Type B pancreatic cell (in vitro differentiated cells): ENCODE measurements around the gene MGAT5. TPM values are rescaled to one million over a fixed set of nuclear protein-coding genes. Genes with fewer than 3 reads are reported as not detected.

Source experiments
- DNase-seq: peaks from one replicate; pipeline ENCODE4 v3.0.0; 2021; ENCODE audit warnings: mixed read lengths; ENCODE audit not compliant: unreplicated experiment; ENCODE audit errors: extremely low spot score
- H3K27ac Mint-ChIP-seq: 2 replicates; pipeline ENCODE4 v1.8.0; 2021; ENCODE audit warnings: mild to moderate bottlenecking, mixed read lengths
- H3K27me3 Mint-ChIP-seq: 2 replicates; pipeline ENCODE4 v1.8.0; 2021; ENCODE audit warnings: mixed read lengths
- H3K36me3 Mint-ChIP-seq: 2 replicates; pipeline ENCODE4 v1.8.0; 2021; ENCODE audit warnings: mixed read lengths
- H3K4me1 Mint-ChIP-seq: one replicate; pipeline ENCODE4 v1.8.0; 2021; ENCODE audit warnings: mixed read lengths; ENCODE audit not compliant: unreplicated experiment
- H3K4me3 Mint-ChIP-seq: 2 replicates; pipeline ENCODE4 v1.8.0; 2021; ENCODE audit warnings: mild to moderate bottlenecking, mixed read lengths
- H3K9me3 Mint-ChIP-seq: 2 replicates; pipeline ENCODE4 v1.8.0; 2021; ENCODE audit warnings: mixed read lengths
- total RNA-seq: library from RNA; stranded (reverse); gene quantifications from 2 replicates; pipeline ENCODE4 v1.2.1, GENCODE V29; 2021; ENCODE audit warnings: low replicate concordance
- TF ChIP-seq, protein P1 (sequence below): fragments of 200-600 bp; sonication (generic); conservative IDR thresholded peaks from 2 replicates; pipeline ENCODE4 v1.5.0; 2021; ENCODE audit warnings: antibody characterized with exemption, mild to moderate bottlenecking

Gene MGAT5
- total RNA-seq, 1 donor from 2014 or later: 37.2 TPM

DNA sequence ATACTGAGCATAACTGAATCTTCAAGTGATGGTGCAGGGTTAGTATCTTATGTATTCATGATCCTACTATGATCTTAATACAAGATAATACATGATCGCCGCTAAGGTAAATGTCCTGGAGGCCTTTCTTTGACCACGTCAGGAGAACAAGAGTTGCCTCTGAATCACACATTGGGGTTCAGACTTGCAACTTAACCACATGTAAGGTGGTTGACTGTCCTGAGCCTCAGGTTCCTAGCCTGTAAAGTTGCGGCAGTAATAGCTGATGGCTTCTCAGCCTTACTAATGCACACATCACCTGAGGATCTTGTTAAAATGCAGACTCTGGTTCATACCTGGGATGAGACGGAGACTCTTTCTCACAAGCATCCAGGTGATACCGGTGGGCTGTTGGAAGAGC, 112.5 kb downstream of the MGAT5 start:
- Mint-ChIP-seq H3K27ac (no peak overlapping the region), H3K27me3 (no peaks in the 10 kb centered on the region), H3K9me3 (no peaks in the 10 kb centered on the region), H3K4me3 (no peak overlapping the region), H3K36me3 (peaks cover 13% of the 10 kb centered on the region), H3K4me1 (peaks cover 22% of the 10 kb centered on the region)
- TF ChIP-seq, protein P1, sequence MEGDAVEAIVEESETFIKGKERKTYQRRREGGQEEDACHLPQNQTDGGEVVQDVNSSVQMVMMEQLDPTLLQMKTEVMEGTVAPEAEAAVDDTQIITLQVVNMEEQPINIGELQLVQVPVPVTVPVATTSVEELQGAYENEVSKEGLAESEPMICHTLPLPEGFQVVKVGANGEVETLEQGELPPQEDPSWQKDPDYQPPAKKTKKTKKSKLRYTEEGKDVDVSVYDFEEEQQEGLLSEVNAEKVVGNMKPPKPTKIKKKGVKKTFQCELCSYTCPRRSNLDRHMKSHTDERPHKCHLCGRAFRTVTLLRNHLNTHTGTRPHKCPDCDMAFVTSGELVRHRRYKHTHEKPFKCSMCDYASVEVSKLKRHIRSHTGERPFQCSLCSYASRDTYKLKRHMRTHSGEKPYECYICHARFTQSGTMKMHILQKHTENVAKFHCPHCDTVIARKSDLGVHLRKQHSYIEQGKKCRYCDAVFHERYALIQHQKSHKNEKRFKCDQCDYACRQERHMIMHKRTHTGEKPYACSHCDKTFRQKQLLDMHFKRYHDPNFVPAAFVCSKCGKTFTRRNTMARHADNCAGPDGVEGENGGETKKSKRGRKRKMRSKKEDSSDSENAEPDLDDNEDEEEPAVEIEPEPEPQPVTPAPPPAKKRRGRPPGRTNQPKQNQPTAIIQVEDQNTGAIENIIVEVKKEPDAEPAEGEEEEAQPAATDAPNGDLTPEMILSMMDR: no peak
- no peak for DNase-seq

DNA sequence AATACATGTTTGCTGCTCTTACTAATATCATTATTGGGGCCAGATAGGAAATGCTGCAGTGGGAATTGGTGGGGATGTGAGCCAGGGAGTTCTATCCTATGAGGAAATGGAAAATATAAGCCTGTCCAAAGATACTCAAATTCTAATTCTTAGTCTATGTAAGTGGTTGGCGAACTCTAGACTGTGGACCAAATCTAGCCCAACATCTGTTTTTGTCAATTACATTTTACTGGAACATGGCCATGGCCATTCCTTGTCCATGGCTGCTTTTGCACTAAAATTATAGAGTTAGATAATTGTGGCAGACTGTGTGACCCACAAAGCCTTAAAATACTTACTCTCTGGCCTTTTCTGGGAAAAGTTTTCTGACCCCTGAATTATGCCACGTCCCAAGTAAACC, 113.3 kb downstream of the MGAT5 start:
- TF ChIP-seq, protein P1: no peak
- no peaks in the 10 kb centered on the region for H3K9me3 Mint-ChIP-seq
- H3K4me1 Mint-ChIP-seq: peaks cover 22% of the 10 kb centered on the region
- no peak for DNase-seq
- no peaks in the 10 kb centered on the region for H3K27me3 Mint-ChIP-seq
- peaks cover 12% of the 10 kb centered on the region for H3K36me3 Mint-ChIP-seq
- H3K4me3 Mint-ChIP-seq: no peak overlapping the region
- no peak overlapping the region for H3K27ac Mint-ChIP-seq

DNA sequence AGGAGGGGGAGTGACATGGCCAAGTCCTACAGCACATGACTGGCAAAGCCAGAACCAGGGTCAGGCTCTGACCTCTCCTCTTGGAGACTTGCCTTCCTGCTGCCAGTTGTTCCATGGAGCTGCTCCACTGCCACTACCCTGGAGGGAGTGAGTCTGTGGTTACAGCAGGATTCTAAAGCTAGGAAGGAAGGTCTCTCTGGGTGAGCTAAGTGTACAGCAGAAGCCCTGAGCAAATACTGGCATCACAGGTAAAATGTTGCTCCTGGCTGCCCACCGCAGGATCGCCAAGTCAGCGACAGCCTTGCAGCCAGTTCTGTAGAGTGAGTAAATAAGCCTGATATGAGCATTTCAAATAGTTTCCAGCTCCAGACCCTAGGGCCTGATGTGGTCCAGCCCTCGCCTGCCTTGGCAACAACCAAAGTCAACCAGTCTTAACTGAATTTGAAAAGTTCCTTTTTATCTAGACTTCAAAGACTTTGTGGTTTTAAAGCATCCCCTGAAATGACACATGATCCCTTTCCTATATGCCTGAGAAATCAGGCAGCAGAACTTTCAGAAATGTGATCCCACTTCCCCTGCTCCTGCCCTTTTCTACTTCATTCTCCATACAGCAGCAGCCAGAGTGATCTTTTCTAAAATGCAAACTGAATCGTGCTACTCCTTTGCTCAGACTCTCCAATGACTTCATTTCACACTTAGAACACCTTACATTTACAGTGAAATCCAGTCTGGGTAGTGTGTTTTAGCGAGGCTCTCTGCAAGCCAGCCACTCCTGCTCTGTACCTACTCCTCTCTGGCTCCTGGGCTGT, 114.3 kb downstream of the MGAT5 start:
- DNase-seq: no peak
- no peak overlapping the region for H3K27ac Mint-ChIP-seq

DNA sequence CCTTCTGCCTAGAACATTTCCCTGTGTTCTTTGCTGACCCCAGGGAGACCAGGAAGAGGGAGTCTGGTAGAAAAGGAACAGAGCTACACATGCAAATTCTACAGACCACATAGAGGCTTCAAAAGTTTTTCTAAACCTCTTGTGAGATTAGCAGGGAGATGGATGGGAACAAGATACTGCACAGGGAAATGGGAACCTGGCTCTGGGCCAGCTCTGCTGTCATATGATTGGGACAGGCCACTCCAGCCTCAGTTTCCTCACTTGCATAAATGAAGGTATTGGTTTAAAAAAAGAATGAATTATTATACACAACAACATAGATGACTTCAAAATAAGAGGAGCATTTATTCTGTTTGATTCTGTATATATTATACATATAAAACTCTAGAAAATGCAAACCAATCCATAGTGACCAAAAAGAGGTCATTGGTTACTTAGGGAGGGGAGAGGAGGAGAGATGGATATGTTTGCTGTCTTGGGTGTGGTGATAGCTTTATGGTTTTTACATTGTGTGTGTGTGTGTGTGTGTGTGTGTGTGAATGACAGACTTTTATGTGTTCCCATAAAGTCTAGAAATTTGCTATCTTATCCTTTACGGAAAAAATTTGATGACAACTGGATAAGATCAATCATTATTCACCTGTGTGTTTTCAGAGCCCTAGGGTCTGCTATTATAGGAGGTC, 115.5 kb downstream of the MGAT5 start:
- no peak for DNase-seq
- Mint-ChIP-seq H3K36me3 (peaks cover 7% of the 10 kb centered on the region), H3K9me3 (no peaks in the 10 kb centered on the region), H3K27me3 (no peaks in the 10 kb centered on the region), H3K4me3 (no peak overlapping the region), H3K4me1 (peaks cover 22% of the 10 kb centered on the region), H3K27ac (no peak overlapping the region)
- TF ChIP-seq, protein P1: no peak

More for the DNA sequence above, 114.3 kb downstream of the MGAT5 start:
- no peaks in the 10 kb centered on the region for H3K27me3 Mint-ChIP-seq
- no peak overlapping the region for H3K4me3 Mint-ChIP-seq
- H3K4me1 Mint-ChIP-seq: peaks cover 22% of the 10 kb centered on the region
- TF ChIP-seq, protein P1: no peak
- H3K9me3 Mint-ChIP-seq: no peaks in the 10 kb centered on the region
- peaks cover 7% of the 10 kb centered on the region for H3K36me3 Mint-ChIP-seq

DNA sequence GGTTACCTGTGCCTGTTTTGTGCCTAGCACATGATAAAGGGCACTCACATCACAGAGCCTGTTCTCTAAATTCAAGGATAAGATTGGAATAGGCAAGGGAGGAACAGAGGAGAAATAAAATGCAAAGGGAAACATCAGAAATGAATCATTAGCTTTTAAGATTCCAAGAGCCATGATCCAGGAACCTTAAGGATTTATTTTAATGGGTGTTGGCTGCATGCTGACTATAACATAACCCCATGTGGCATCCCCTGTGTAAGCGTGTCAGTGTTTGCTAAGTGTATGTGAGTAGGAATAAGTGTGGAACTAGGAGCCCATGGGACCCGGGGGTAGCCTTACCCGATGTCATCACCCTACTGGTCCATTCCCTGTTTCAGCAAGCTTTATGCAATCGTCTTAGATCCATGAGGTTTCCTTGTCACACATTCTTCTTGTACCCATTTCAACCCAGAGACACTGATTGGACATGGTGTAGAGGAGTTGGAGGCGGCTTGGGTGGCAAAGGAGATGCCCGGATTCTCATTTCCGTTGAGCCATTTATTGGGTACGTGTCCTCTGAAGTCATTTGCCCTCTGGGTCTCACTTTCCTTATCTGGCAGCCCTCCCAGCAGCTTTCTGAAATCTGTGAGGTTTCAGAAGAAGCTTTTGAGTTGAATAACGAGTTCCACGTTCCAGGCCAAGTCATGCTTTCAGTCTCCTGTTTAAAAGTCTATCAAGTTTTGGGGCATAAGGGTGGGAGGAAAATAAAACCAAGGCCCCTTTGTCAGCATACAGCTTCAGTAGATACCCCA, 117.0 kb downstream of the MGAT5 start:
- DNase-seq: no peak
- H3K9me3 Mint-ChIP-seq: no peaks in the 10 kb centered on the region
- H3K4me3 Mint-ChIP-seq: no peak overlapping the region
- no peaks in the 10 kb centered on the region for H3K27me3 Mint-ChIP-seq
- peaks cover 22% of the 10 kb centered on the region for H3K4me1 Mint-ChIP-seq
- H3K27ac Mint-ChIP-seq: no peak overlapping the region
- TF ChIP-seq, protein P1: no peak
- H3K36me3 Mint-ChIP-seq: peaks cover 4% of the 10 kb centered on the region
